ENCODE measurements around the gene SRSF2.

The SRSF2 gene

GRCh38 chr17:76687298-76688164 is 49.6 kb downstream of the SRSF2 start:
- Histone ChIP-seq H3K9ac (ENCODE audit: low read length) (no peak overlapping the region), H3K4me3 (ENCODE audit: low read length) (peak overlapping the region; percentile 26)

GRCh38 chr17:76686538-76687297 is 50.4 kb downstream of the SRSF2 start:
- H3K36me3 ChIP-seq (ENCODE audit: control insufficient read depth, insufficient read depth, low read length) = peaks cover 5% of the 10 kb centered on the region
- peaks cover 70% of the 10 kb centered on the region for H3K4me1 ChIP-seq (ENCODE audit: control insufficient read depth, insufficient read depth, low read length)
- no peak overlapping the region for H3K9ac ChIP-seq (ENCODE audit: low read length)
- H3K27ac ChIP-seq (ENCODE audit: low read depth, low read length) = peak overlapping the region; percentile 95
- no peaks in the 10 kb centered on the region for H3K27me3 ChIP-seq (ENCODE audit: control insufficient read depth, insufficient read depth, low read length)
- peak overlapping the region; percentile 8 for H3K4me3 ChIP-seq (ENCODE audit: low read length)

More at GRCh38 chr17:76687298-76688164, 49.6 kb downstream of the SRSF2 start:
- Histone ChIP-seq H3K27ac (ENCODE audit: low read depth, low read length) (peak overlapping the region; percentile 95), H3K36me3 (ENCODE audit: control insufficient read depth, insufficient read depth, low read length) (peaks cover 5% of the 10 kb centered on the region), H3K4me1 (ENCODE audit: control insufficient read depth, insufficient read depth, low read length) (peaks cover 65% of the 10 kb centered on the region), H3K27me3 (ENCODE audit: control insufficient read depth, insufficient read depth, low read length) (no peaks in the 10 kb centered on the region)

- peaks cover 5% of the 10 kb centered on the region for H3K36me3 ChIP-seq (ENCODE audit: control insufficient read depth, insufficient read depth, low read length)
- peak overlapping the region; percentile 44 for H3K27ac ChIP-seq (ENCODE audit: low read depth, low read length)
- peaks cover 70% of the 10 kb centered on the region for H3K4me1 ChIP-seq (ENCODE audit: control insufficient read depth, insufficient read depth, low read length)
- no peak overlapping the region for H3K9ac ChIP-seq (ENCODE audit: low read length)
- no peaks in the 10 kb centered on the region for H3K27me3 ChIP-seq (ENCODE audit: control insufficient read depth, insufficient read depth, low read length)
- H3K4me3 ChIP-seq (ENCODE audit: low read length) = no peak overlapping the region
Measured at GRCh38 chr17:76685846-76686245, 51.3 kb downstream of the SRSF2 start.

GRCh38 chr17:76685366-76685765 is 51.8 kb downstream of the SRSF2 start:
- Histone ChIP-seq H3K27me3 (ENCODE audit: control insufficient read depth, insufficient read depth, low read length) (no peaks in the 10 kb centered on the region), H3K27ac (ENCODE audit: low read depth, low read length) (peak overlapping the region; percentile 44), H3K36me3 (ENCODE audit: control insufficient read depth, insufficient read depth, low read length) (peaks cover 5% of the 10 kb centered on the region), H3K9ac (ENCODE audit: low read length) (no peak overlapping the region), H3K4me3 (ENCODE audit: low read length) (no peak overlapping the region), H3K4me1 (ENCODE audit: control insufficient read depth, insufficient read depth, low read length) (peaks cover 71% of the 10 kb centered on the region)

- no peak overlapping the region for H3K9ac ChIP-seq (ENCODE audit: low read length)
- H3K27me3 ChIP-seq (ENCODE audit: control insufficient read depth, insufficient read depth, low read length) = no peaks in the 10 kb centered on the region
- H3K4me1 ChIP-seq (ENCODE audit: control insufficient read depth, insufficient read depth, low read length) = peaks cover 71% of the 10 kb centered on the region
- no peak overlapping the region for H3K4me3 ChIP-seq (ENCODE audit: low read length)
- peak overlapping the region; percentile 0 for H3K27ac ChIP-seq (ENCODE audit: low read depth, low read length)
- peaks cover 5% of the 10 kb centered on the region for H3K36me3 ChIP-seq (ENCODE audit: control insufficient read depth, insufficient read depth, low read length)
Measured at GRCh38 chr17:76684756-76685155, 52.4 kb downstream of the SRSF2 start.
